ENCODE results near the gene IL15RA. TPM values are rescaled to one million over a fixed set of nuclear protein-coding genes. Genes with fewer than 3 reads are reported as not detected.

The IL15RA gene
- total RNA-seq, 1 experiment from 2014 or later: 1.9 TPM

DNA sequence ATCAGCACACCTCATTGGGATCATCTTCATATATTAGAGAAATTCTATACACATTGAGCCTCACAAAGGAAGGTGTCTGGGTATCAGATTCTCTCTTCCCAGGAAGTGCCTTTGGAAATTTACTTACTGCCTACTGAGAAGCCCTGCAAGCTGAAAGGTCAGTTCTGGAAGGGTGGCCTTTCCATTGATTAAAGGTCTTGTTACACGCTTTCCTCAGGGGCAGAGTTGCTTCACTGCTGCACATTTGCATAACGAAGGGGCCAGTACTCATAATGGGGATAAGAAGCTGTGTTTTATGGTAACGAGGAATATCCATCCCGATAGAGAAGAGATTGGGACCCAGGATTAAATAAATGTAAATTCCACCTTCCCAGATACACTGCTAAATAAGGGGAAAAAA is 19.4 kb upstream of the IL15RA start:
- peak; percentile 88 for ATAC-seq
- H3K4me1 Mint-ChIP-seq: peaks cover 32% of the 10 kb centered on the region
- ChIA-PET CTCF (interaction anchor here (0.9 to 1.1 kb wide), 4 partner anchors 19 to 405 kb away, joined by 3 to 6 read pairs (median 6); partner anchors contain the start of genes IL15RA and PFKFB3), POLR2A (no interaction called here)
- H3K27ac Mint-ChIP-seq: peak overlapping the region; percentile 86
- H3K27me3 Mint-ChIP-seq (ENCODE audit: low read depth): no peaks in the 10 kb centered on the region; the same call in none of the 2 replicates
- no peak for DNase-seq (ENCODE audit: low spot score)
- TF ChIP-seq, protein P1, sequence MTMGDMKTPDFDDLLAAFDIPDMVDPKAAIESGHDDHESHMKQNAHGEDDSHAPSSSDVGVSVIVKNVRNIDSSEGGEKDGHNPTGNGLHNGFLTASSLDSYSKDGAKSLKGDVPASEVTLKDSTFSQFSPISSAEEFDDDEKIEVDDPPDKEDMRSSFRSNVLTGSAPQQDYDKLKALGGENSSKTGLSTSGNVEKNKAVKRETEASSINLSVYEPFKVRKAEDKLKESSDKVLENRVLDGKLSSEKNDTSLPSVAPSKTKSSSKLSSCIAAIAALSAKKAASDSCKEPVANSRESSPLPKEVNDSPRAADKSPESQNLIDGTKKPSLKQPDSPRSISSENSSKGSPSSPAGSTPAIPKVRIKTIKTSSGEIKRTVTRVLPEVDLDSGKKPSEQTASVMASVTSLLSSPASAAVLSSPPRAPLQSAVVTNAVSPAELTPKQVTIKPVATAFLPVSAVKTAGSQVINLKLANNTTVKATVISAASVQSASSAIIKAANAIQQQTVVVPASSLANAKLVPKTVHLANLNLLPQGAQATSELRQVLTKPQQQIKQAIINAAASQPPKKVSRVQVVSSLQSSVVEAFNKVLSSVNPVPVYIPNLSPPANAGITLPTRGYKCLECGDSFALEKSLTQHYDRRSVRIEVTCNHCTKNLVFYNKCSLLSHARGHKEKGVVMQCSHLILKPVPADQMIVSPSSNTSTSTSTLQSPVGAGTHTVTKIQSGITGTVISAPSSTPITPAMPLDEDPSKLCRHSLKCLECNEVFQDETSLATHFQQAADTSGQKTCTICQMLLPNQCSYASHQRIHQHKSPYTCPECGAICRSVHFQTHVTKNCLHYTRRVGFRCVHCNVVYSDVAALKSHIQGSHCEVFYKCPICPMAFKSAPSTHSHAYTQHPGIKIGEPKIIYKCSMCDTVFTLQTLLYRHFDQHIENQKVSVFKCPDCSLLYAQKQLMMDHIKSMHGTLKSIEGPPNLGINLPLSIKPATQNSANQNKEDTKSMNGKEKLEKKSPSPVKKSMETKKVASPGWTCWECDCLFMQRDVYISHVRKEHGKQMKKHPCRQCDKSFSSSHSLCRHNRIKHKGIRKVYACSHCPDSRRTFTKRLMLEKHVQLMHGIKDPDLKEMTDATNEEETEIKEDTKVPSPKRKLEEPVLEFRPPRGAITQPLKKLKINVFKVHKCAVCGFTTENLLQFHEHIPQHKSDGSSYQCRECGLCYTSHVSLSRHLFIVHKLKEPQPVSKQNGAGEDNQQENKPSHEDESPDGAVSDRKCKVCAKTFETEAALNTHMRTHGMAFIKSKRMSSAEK (CRISPR knock-in tag; IDR thresholded peaks at IDR 0.05; ENCODE audit: borderline replicate concordance): no peak
- TF ChIP-seq, protein P2, sequence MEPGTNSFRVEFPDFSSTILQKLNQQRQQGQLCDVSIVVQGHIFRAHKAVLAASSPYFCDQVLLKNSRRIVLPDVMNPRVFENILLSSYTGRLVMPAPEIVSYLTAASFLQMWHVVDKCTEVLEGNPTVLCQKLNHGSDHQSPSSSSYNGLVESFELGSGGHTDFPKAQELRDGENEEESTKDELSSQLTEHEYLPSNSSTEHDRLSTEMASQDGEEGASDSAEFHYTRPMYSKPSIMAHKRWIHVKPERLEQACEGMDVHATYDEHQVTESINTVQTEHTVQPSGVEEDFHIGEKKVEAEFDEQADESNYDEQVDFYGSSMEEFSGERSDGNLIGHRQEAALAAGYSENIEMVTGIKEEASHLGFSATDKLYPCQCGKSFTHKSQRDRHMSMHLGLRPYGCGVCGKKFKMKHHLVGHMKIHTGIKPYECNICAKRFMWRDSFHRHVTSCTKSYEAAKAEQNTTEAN (CRISPR knock-in tag; IDR thresholded peaks at IDR 0.05): no peak
- TF ChIP-seq, protein P3, sequence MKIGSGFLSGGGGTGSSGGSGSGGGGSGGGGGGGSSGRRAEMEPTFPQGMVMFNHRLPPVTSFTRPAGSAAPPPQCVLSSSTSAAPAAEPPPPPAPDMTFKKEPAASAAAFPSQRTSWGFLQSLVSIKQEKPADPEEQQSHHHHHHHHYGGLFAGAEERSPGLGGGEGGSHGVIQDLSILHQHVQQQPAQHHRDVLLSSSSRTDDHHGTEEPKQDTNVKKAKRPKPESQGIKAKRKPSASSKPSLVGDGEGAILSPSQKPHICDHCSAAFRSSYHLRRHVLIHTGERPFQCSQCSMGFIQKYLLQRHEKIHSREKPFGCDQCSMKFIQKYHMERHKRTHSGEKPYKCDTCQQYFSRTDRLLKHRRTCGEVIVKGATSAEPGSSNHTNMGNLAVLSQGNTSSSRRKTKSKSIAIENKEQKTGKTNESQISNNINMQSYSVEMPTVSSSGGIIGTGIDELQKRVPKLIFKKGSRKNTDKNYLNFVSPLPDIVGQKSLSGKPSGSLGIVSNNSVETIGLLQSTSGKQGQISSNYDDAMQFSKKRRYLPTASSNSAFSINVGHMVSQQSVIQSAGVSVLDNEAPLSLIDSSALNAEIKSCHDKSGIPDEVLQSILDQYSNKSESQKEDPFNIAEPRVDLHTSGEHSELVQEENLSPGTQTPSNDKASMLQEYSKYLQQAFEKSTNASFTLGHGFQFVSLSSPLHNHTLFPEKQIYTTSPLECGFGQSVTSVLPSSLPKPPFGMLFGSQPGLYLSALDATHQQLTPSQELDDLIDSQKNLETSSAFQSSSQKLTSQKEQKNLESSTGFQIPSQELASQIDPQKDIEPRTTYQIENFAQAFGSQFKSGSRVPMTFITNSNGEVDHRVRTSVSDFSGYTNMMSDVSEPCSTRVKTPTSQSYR (CRISPR knock-in tag; IDR thresholded peaks at IDR 0.05): no peak
- TF ChIP-seq CDX4 (CRISPR knock-in tag; IDR thresholded peaks at IDR 0.05; ENCODE audit: borderline replicate concordance) (no peak), FOXJ3 (CRISPR knock-in tag; IDR thresholded peaks at IDR 0.05; ENCODE audit: borderline replicate concordance) (no peak), ZNF138 (CRISPR knock-in tag; conservative IDR thresholded peaks at IDR 0.05) (no peak), TCF7 (CRISPR knock-in tag; IDR thresholded peaks at IDR 0.05; ENCODE audit: low read depth) (no peak), E2F4 (CRISPR knock-in tag; IDR thresholded peaks at IDR 0.05; ENCODE audit: borderline replicate concordance, low read depth) (no peak), IRF1 (CRISPR knock-in tag; IDR thresholded peaks at IDR 0.05) (no peak), NR1H2 (CRISPR knock-in tag; IDR thresholded peaks at IDR 0.05) (no peak)
- TF ChIP-seq, protein P4, sequence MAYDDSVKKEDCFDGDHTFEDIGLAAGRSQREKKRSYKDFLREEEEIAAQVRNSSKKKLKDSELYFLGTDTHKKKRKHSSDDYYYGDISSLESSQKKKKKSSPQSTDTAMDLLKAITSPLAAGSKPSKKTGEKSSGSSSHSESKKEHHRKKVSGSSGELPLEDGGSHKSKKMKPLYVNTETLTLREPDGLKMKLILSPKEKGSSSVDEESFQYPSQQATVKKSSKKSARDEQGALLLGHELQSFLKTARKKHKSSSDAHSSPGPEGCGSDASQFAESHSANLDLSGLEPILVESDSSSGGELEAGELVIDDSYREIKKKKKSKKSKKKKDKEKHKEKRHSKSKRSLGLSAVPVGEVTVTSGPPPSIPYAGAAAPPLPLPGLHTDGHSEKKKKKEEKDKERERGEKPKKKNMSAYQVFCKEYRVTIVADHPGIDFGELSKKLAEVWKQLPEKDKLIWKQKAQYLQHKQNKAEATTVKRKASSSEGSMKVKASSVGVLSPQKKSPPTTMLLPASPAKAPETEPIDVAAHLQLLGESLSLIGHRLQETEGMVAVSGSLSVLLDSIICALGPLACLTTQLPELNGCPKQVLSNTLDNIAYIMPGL (CRISPR knock-in tag; IDR thresholded peaks at IDR 0.05): no peak
- H3K9me3 Mint-ChIP-seq: peaks cover 27% of the 10 kb centered on the region
- H3K36me3 Mint-ChIP-seq: peaks cover 7% of the 10 kb centered on the region
- H3K4me3 Mint-ChIP-seq: no peak overlapping the region

Measured in WTC11 (cell line).